ENCODE data around the gene ITGB1. TPM values are rescaled to one million over a fixed set of nuclear protein-coding genes. Genes with fewer than 3 reads are reported as not detected.
A peak's percentile ranks its signal among the peaks of the same experiment; 100 is the strongest.

Gene ITGB1
- total and polyA plus RNA-seq, 9 of the 15 experiments (the other 6 are each of a cell fraction or from before 2014, with no cell fraction given): 40.2 to 194 (median 155) TPM

DNA sequence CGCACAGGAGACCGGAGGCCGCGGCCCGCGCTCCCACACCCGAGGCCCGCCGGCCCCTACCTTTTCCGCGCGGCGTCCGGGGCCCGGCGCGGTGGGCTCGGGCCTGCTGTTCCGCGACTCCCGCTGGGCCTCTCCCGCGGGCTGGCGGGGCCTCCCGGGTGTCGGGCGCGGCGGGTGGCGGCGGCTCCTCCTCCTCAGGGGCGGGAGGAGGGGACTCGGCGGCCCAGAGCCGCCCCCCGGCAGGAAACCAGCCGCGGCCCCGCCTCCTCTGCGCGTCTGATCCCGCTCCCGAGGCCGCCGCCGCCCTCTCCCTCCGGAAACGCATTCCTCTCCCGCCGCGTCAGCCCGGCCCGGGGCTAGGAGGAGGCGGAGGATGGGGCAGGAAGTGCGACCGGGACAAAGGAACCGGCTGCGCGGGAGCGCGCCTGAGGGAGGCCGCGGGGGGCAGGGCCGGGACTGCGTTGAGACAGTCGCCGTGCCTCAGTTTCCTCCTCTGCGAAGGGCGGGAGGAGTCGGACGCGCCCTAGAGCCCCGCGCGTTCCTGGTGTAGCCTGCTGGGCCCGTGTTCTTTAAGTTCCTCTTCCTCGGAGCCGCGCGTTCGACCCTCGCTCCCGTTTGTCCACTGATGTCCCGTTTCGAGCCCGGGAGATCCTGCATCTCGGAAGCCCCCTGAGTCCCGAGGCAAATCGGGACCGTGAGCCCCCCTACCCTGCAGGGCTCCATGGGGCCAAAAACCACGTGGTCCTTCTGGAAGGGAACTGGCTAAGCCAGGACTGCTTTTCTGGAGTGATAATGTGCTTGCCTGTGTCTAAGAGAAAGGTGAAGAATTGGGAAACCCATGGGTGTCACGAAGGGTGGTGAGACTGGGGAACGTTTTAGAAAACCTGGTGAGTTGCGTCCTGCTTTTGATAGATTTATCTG lies at the start of gene ITGB1 (continued):
- peak; percentile 89 for TF ChIP-seq ELF1 (tag; IDR thresholded peaks at IDR 0.05)
- no peak for TF ChIP-seq NR2C2 (CRISPR knock-in tag; IDR thresholded peaks at IDR 0.05)
- peak; percentile 89 for TF ChIP-seq NR2C2 (tag; IDR thresholded peaks at IDR 0.05)
- TF ChIP-seq ZNF445 (CRISPR knock-in tag; IDR thresholded peaks at IDR 0.05; ENCODE audit: low read depth): no peak
- no peak for TF ChIP-seq ZNF717 (CRISPR knock-in tag; IDR thresholded peaks at IDR 0.05)
- TF ChIP-seq ZNF507 (tag; conservative IDR thresholded peaks at IDR 0.05): no peak
- peak; percentile 54 for TF ChIP-seq TEAD4 (IDR thresholded peaks at IDR 0.05; ENCODE audit: low read length)
- peak; percentile 31; the same call in 1 of the 2 replicates for TF ChIP-seq TEAD4 (CRISPR knock-in tag; IDR thresholded peaks at IDR 0.05; ENCODE audit: borderline replicate concordance)
- TF ChIP-seq, protein P1, sequence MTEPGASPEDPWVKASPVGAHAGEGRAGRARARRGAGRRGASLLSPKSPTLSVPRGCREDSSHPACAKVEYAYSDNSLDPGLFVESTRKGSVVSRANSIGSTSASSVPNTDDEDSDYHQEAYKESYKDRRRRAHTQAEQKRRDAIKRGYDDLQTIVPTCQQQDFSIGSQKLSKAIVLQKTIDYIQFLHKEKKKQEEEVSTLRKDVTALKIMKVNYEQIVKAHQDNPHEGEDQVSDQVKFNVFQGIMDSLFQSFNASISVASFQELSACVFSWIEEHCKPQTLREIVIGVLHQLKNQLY (CRISPR knock-in tag; conservative IDR thresholded peaks at IDR 0.05): no peak
- no peak for TF ChIP-seq ZNF75A (CRISPR knock-in tag; IDR thresholded peaks at IDR 0.05)
- TF ChIP-seq, protein P2, sequence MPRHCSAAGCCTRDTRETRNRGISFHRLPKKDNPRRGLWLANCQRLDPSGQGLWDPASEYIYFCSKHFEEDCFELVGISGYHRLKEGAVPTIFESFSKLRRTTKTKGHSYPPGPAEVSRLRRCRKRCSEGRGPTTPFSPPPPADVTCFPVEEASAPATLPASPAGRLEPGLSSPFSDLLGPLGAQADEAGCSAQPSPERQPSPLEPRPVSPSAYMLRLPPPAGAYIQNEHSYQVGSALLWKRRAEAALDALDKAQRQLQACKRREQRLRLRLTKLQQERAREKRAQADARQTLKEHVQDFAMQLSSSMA (CRISPR knock-in tag; IDR thresholded peaks at IDR 0.05): no peak
- TF ChIP-seq, protein P3, sequence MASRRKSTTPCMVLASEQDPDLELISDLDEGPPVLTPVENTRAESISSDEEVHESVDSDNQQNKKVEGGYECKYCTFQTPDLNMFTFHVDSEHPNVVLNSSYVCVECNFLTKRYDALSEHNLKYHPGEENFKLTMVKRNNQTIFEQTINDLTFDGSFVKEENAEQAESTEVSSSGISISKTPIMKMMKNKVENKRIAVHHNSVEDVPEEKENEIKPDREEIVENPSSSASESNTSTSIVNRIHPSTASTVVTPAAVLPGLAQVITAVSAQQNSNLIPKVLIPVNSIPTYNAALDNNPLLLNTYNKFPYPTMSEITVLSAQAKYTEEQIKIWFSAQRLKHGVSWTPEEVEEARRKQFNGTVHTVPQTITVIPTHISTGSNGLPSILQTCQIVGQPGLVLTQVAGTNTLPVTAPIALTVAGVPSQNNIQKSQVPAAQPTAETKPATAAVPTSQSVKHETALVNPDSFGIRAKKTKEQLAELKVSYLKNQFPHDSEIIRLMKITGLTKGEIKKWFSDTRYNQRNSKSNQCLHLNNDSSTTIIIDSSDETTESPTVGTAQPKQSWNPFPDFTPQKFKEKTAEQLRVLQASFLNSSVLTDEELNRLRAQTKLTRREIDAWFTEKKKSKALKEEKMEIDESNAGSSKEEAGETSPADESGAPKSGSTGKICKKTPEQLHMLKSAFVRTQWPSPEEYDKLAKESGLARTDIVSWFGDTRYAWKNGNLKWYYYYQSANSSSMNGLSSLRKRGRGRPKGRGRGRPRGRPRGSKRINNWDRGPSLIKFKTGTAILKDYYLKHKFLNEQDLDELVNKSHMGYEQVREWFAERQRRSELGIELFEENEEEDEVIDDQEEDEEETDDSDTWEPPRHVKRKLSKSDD (conservative IDR thresholded peaks at IDR 0.05; ENCODE audit: low read length): no peak
- TF ChIP-seq SAFB2 (IDR thresholded peaks at IDR 0.05; ENCODE audit: borderline replicate concordance, low read depth, low read length, severe bottlenecking): no peak
- TF ChIP-seq DACH1 (IDR thresholded peaks at IDR 0.05; ENCODE audit: partially characterized antibody): no peak
- no peak for TF ChIP-seq ZNF695 (CRISPR knock-in tag; IDR thresholded peaks at IDR 0.05)
- no peak for TF ChIP-seq PHTF2 (CRISPR knock-in tag; IDR thresholded peaks at IDR 0.05)
- no peak for TF ChIP-seq NFATC3 (IDR thresholded peaks at IDR 0.05)
- TF ChIP-seq ZSCAN29 (IDR thresholded peaks at IDR 0.05): no peak; the same call in 1 of the 2 replicates
- peak; percentile 94 for TF ChIP-seq GABPA (tag; conservative IDR thresholded peaks at IDR 0.05; ENCODE audit: low read depth)
- TF ChIP-seq ERF (CRISPR knock-in tag; IDR thresholded peaks at IDR 0.05): no peak
- TF ChIP-seq HIVEP1 (CRISPR knock-in tag; IDR thresholded peaks at IDR 0.05): no peak
- TF ChIP-seq, protein P4, sequence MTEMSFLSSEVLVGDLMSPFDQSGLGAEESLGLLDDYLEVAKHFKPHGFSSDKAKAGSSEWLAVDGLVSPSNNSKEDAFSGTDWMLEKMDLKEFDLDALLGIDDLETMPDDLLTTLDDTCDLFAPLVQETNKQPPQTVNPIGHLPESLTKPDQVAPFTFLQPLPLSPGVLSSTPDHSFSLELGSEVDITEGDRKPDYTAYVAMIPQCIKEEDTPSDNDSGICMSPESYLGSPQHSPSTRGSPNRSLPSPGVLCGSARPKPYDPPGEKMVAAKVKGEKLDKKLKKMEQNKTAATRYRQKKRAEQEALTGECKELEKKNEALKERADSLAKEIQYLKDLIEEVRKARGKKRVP (CRISPR knock-in tag; IDR thresholded peaks at IDR 0.05): no peak
